ENCODE results near the gene SLC7A8.

Gene SLC7A8

GRCh38 chr14:23158779-23159178, 24.7 kb downstream of the SLC7A8 start:
- no peak for DNase-seq (ENCODE audit: low read depth)

- no peak for DNase-seq (ENCODE audit: low read depth)
Measured at GRCh38 chr14:23154964-23155587, 28.4 kb downstream of the SLC7A8 start.

- no peak for DNase-seq (ENCODE audit: low read depth)
Measured at GRCh38 chr14:23153851-23154796, 29.3 kb downstream of the SLC7A8 start.

GRCh38 chr14:23151342-23151741, 32.1 kb downstream of the SLC7A8 start:
- no peak for DNase-seq (ENCODE audit: low read depth)

- no peak for DNase-seq (ENCODE audit: low read depth)
Measured at GRCh38 chr14:23149745-23150144, 33.7 kb downstream of the SLC7A8 start.

- DNase-seq (ENCODE audit: low read depth): no peak
Measured at GRCh38 chr14:23148591-23149249, 34.7 kb downstream of the SLC7A8 start.

- no peak for DNase-seq (ENCODE audit: low read depth)
Measured at GRCh38 chr14:23147676-23148075, 35.8 kb downstream of the SLC7A8 start.

GRCh38 chr14:23146980-23147379, 36.5 kb downstream of the SLC7A8 start:
- DNase-seq (ENCODE audit: low read depth): no peak

- DNase-seq (ENCODE audit: low read depth): no peak
Measured at GRCh38 chr14:23146351-23146910, 37.0 kb downstream of the SLC7A8 start.

- no peak for DNase-seq (ENCODE audit: low read depth)
Measured at GRCh38 chr14:23145794-23146350, 37.6 kb downstream of the SLC7A8 start.

- DNase-seq (ENCODE audit: low read depth): no peak
Measured at GRCh38 chr14:23143911-23144310, 39.5 kb downstream of the SLC7A8 start.

- DNase-seq (ENCODE audit: low read depth): no peak
Measured at GRCh38 chr14:23142826-23143225, 40.6 kb downstream of the SLC7A8 start.

GRCh38 chr14:23141706-23142444, 41.6 kb downstream of the SLC7A8 start:
- no peak for DNase-seq (ENCODE audit: low read depth)

- DNase-seq (ENCODE audit: low read depth): no peak
Measured at GRCh38 chr14:23140371-23140770, 43.1 kb downstream of the SLC7A8 start.

GRCh38 chr14:23139874-23140273, 43.6 kb downstream of the SLC7A8 start:
- no peak for DNase-seq (ENCODE audit: low read depth)

GRCh38 chr14:23137813-23138535, 45.5 kb downstream of the SLC7A8 start:
- DNase-seq (ENCODE audit: low read depth): no peak

GRCh38 chr14:23137192-23137812, 46.2 kb downstream of the SLC7A8 start:
- DNase-seq (ENCODE audit: low read depth): no peak

- no peak for DNase-seq (ENCODE audit: low read depth)
Measured at GRCh38 chr14:23136566-23137133, 46.8 kb downstream of the SLC7A8 start.

- no peak for DNase-seq (ENCODE audit: low read depth)
Measured at GRCh38 chr14:23132970-23133369, 50.5 kb downstream of the SLC7A8 start.

- no peak for DNase-seq (ENCODE audit: low read depth)
Measured at GRCh38 chr14:23131482-23131881, 52.0 kb downstream of the SLC7A8 start.

All from T-helper 22 cell (primary cell).